ENCODE data around the gene COA5.

Gene COA5

GRCh38 chr2:98571796-98572195 lies 36.5 kb downstream of the COA5 start:
- DNase-seq (ENCODE audit: low read depth) = no peak

- DNase-seq (ENCODE audit: low read depth) = no peak
These were observed 37.1 kb downstream of the COA5 start for GRCh38 chr2:98571121-98571701.

GRCh38 chr2:98570356-98570755 lies 38.0 kb downstream of the COA5 start:
- no peak for DNase-seq (ENCODE audit: low read depth)

- DNase-seq (ENCODE audit: low read depth) = no peak
These were observed 38.4 kb downstream of the COA5 start for GRCh38 chr2:98569915-98570314.

- DNase-seq (ENCODE audit: low read depth) = peak; percentile 62
These were observed 39.0 kb downstream of the COA5 start for GRCh38 chr2:98569197-98569793.

- DNase-seq (ENCODE audit: low read depth) = no peak
These were observed 40.0 kb downstream of the COA5 start for GRCh38 chr2:98568161-98568956.

- no peak for DNase-seq (ENCODE audit: low read depth)
These were observed 42.4 kb downstream of the COA5 start for GRCh38 chr2:98565941-98566340.

GRCh38 chr2:98565286-98565860 lies 42.9 kb downstream of the COA5 start:
- DNase-seq (ENCODE audit: low read depth) = no peak

- no peak for DNase-seq (ENCODE audit: low read depth)
These were observed 43.7 kb downstream of the COA5 start for GRCh38 chr2:98564541-98565132.

- DNase-seq (ENCODE audit: low read depth) = no peak
These were observed 44.9 kb downstream of the COA5 start for GRCh38 chr2:98563394-98563793.

GRCh38 chr2:98561902-98562695 lies 46.2 kb downstream of the COA5 start:
- no peak for DNase-seq (ENCODE audit: low read depth)

GRCh38 chr2:98561018-98561417 lies 47.3 kb downstream of the COA5 start:
- no peak for DNase-seq (ENCODE audit: low read depth)

- no peak for DNase-seq (ENCODE audit: low read depth)
These were observed 48.0 kb downstream of the COA5 start for GRCh38 chr2:98560256-98560771.

GRCh38 chr2:98559581-98559980 lies 48.7 kb downstream of the COA5 start:
- DNase-seq (ENCODE audit: low read depth) = no peak

GRCh38 chr2:98558852-98559530 lies 49.3 kb downstream of the COA5 start:
- DNase-seq (ENCODE audit: low read depth) = no peak

- no peak for DNase-seq (ENCODE audit: low read depth)
These were observed 51.8 kb downstream of the COA5 start for GRCh38 chr2:98556344-98557033.

- DNase-seq (ENCODE audit: low read depth) = no peak
These were observed 52.6 kb downstream of the COA5 start for GRCh38 chr2:98555696-98556095.

- no peak for DNase-seq (ENCODE audit: low read depth)
These were observed 54.0 kb downstream of the COA5 start for GRCh38 chr2:98554116-98554861.

GRCh38 chr2:98552499-98553179 lies 55.7 kb downstream of the COA5 start:
- DNase-seq (ENCODE audit: low read depth) = no peak
